ENCODE measurements around the gene TMEM132C.

TMEM132C gene

DNA sequence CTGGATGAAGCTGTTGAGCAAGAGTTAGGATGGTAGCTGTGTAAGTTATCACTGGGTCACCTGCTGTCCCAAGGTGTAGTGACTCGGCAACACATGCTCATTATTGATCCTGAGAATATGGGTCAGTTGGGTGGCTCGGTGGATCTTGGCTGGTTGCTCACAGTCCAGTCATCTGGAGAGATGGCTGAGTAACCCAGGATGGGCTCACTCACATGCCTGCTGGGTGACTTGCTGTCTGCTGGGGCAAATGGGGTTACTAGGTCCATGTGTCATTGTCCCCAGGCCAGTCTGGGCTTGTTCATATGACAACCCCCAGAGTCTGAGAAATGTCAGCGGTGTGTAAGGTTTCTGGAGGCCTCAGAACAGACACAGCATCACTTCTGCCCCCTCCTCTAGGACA is 487.3 kb downstream of the TMEM132C start:
- DNase-seq (ENCODE audit: low spot score), result no peak
- TF ChIP-seq, protein P1, sequence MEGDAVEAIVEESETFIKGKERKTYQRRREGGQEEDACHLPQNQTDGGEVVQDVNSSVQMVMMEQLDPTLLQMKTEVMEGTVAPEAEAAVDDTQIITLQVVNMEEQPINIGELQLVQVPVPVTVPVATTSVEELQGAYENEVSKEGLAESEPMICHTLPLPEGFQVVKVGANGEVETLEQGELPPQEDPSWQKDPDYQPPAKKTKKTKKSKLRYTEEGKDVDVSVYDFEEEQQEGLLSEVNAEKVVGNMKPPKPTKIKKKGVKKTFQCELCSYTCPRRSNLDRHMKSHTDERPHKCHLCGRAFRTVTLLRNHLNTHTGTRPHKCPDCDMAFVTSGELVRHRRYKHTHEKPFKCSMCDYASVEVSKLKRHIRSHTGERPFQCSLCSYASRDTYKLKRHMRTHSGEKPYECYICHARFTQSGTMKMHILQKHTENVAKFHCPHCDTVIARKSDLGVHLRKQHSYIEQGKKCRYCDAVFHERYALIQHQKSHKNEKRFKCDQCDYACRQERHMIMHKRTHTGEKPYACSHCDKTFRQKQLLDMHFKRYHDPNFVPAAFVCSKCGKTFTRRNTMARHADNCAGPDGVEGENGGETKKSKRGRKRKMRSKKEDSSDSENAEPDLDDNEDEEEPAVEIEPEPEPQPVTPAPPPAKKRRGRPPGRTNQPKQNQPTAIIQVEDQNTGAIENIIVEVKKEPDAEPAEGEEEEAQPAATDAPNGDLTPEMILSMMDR (IDR thresholded peaks at IDR 0.05; ENCODE audit: extremely low read depth, missing control alignments), result no peak

DNA sequence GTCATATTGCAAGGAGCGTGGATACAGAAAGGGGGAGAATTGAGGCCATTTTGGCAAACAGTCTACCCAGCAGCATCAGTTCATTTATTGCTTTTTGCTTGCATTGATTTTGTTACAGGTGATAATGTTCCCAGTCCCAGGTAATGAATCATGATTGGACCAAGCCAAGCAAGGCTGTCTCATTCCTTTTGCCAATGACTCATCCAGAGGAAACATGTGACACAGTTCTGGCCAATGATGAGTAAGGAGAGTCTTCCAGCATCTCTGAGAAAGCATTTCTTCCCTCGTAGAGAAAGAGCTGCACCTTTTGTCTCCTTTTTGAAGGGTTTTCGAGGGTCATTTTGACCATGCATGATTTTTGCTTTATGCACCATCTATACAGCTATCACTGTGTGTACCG is 488.6 kb downstream of the TMEM132C start:
- DNase-seq (ENCODE audit: low spot score), result no peak
- TF ChIP-seq, protein P1 (IDR thresholded peaks at IDR 0.05; ENCODE audit: extremely low read depth, missing control alignments), result no peak

All from GM20000 (cell line).